Hepatic stellate cell (primary cell): ENCODE measurements around the gene ZNF382.
"Not testable (repeated sequence)": the region's sequence is repeated elsewhere in the genome, so short reads cannot be mapped to it uniquely, and the experiment has no call there.

ENCODE experiments used
- DNase-seq: peaks from one replicate; pipeline ENCODE4 v3.0.0; 2011; ENCODE audit warnings: low spot score

Gene ZNF382

GRCh38 chr19:36605101-36605876 is at the start of gene ZNF382:
Gene ZNF382, plus strand, starts transcription at chr19:36605313. Its CDS starts 4,602 bp downstream, at chr19:36609915.
- DNase-seq: peak; percentile 87

GRCh38 chr19:36564391-36564790 is 40.7 kb upstream of the ZNF382 start:
- DNase-seq: no peak

- DNase-seq: no peak
Measured at GRCh38 chr19:36572593-36573019, 32.5 kb upstream of the ZNF382 start.

GRCh38 chr19:36573020-36573894 is 31.9 kb upstream of the ZNF382 start, which contains the start of gene ZNF529:
Gene ZNF529, minus strand, starts transcription at chr19:36573292. Its CDS starts 946 bp downstream, at chr19:36572346.
- DNase-seq: peak; percentile 89

GRCh38 chr19:36573895-36574720 is 31.0 kb upstream of the ZNF382 start:
- DNase-seq: no peak

GRCh38 chr19:36574741-36575140 is 30.4 kb upstream of the ZNF382 start:
- DNase-seq: no peak

GRCh38 chr19:36577271-36577996 is 27.7 kb upstream of the ZNF382 start:
- DNase-seq: no peak

GRCh38 chr19:36579255-36579654 is 25.9 kb upstream of the ZNF382 start:
- no peak for DNase-seq

- not testable (repeated sequence) for DNase-seq
Measured at GRCh38 chr19:36602681-36603080, 2.4 kb upstream of the ZNF382 start.

- peak; percentile 61 for DNase-seq
Measured at GRCh38 chr19:36604656-36605100, 435 bp upstream of the ZNF382 start.

- no peak for DNase-seq
Measured at GRCh38 chr19:36605877-36606478, 865 bp downstream of the ZNF382 start.

- no peak for DNase-seq
Measured at GRCh38 chr19:36627057-36627456, 21.9 kb downstream of the ZNF382 start.

- no peak for DNase-seq
Measured at GRCh38 chr19:36635342-36635741, 30.2 kb downstream of the ZNF382 start.

GRCh38 chr19:36638862-36639510 is 33.9 kb downstream of the ZNF382 start:
- no peak for DNase-seq

- DNase-seq: no peak
Measured at GRCh38 chr19:36646746-36647145, 41.6 kb downstream of the ZNF382 start.

- DNase-seq: no peak
Measured at GRCh38 chr19:36652958-36653357, 47.8 kb downstream of the ZNF382 start.

- DNase-seq: no peak
Measured at GRCh38 chr19:36665832-36666231, 60.7 kb downstream of the ZNF382 start.

GRCh38 chr19:36668646-36669045 is 63.5 kb downstream of the ZNF382 start:
- DNase-seq: no peak

- no peak for DNase-seq
Measured at GRCh38 chr19:36672368-36672767, 67.3 kb downstream of the ZNF382 start.

GRCh38 chr19:36674201-36674600 is 69.1 kb downstream of the ZNF382 start:
- DNase-seq: no peak
